Measurements from ENCODE around the gene ABHD13. TPM values are rescaled to one million over a fixed set of nuclear protein-coding genes. Genes with fewer than 3 reads are reported as not detected.
"Not testable (repeated sequence)": the region's sequence is repeated elsewhere in the genome, so short reads cannot be mapped to it uniquely, and the experiment has no call there.

The ABHD13 gene
- 5.8 and 6.9 TPM in 2 replicates for total RNA-seq (2014; rRNA removed)
- polyA plus RNA-seq (2012) = 1.9 TPM

DNA sequence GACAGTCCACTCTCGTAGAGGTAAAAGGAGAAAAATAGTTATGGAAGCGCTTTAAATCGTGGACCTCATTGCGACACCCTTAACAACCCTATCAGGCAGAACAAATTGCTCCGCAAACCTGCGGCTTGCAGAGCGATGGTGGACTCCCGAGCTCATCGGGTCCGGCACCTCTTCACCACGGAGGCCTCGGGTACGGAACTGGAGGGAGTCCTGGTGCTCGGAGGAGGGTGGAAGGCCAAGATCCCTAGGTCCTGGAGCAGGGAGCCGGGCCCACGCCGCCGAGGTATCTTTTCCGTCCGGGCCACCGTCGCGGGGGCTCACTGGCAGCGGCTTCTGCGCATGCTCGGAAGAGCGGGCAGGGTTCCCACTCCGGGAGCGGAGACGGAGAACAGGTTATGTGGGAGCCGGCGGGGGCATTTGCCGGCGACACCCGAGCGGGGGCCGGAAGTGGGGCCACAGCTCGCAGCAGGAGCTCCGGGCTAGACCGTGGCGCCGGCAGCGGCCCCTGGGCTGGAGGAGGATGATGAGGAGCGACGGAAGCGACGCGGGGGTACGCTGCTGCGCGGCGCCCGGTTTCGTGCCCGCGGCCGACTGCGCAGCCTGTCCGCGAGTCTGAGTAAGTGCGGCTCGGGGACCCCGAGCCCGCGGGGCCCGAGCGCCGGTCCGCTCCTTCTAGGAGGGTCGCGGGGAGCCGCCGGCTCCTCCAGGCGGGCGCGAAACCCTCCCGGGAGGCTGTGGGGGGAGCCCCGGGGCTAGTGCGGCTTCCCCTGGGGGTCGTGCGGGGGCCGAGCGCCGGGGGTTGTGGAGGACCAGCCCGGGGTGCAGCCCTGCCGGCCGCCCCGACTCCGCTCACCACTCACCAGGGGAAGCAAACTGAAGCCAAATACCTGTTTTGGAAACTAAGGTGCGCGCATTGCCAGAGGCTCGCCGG is at the start of gene ABHD13:
TSS of gene ABHD13 (plus strand) at position 349 of the 931 bp plus-strand sequence. CDS start 10,827 bp downstream, outside the sequence.
- DNase-seq (ENCODE audit: low read depth) = peak; percentile 91

DNA sequence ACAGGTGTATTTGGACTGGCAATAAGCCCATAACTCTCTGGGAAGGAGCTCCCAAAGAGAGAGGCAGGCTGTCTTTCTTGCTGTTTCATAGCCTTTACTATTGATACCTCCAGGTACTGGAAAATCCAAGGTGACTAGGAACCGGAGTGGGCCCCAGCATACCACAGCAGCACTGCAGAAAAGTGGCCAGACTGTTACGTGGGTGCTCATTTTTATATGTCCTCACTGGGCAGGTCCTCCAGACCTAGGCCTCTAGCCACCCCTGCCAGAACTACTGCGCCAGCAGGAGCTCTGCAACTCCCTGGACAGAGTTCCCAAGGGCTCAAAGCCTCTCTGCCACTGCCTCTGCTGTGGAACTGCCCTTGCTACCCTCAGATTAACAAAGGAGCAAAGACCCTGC is 49.3 kb upstream of the ABHD13 start:
- DNase-seq (ENCODE audit: low read depth) = no peak

DNA sequence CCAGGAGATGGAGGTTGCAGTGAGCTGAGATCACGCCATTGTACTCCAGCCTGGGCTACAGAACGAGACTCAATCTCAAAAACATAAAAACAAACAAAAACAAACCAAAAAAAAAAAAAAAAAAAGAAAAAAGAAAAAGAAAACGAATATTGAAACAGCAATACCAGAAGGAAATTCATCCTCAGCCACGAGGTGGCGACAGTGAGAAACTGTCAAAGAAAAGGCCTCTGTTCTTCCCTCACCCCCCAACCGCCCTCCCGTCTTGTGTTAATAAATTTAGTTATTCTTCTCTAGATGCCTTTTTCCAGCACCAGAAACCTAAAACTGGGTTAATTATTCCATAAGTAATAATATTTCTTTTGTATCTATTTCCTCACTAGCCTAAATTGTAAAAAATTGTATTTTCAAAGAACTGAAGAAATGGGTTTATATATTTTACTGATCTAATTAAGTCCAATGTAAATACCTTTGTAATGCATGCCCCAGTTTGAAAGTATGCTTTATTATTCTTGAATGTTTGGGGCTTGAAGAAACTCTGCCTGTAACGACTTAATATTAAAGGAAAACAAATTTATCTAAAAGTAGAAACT is 41.4 kb upstream of the ABHD13 start:
- peak; percentile 32 for DNase-seq (ENCODE audit: low read depth)

DNA sequence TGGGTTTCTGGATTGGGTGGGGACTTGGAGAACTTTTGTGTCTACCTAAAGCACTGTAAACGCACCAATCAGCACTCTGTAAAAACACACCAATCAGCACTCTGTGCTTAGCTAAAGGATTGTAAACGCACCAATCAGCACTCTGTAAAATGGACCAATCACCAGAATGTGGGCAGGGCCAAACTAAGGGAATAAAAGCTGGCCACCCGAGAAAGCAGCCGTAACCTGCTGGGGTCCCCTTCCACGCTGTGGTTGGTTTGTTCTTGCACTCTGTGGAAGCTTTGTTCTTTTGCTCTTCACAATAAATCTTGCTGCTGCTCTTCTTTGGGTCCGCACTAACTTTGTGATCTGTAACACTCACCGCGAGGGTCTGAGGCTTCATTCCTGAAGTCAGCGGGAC is 40.1 kb upstream of the ABHD13 start:
- DNase-seq (ENCODE audit: low read depth) = no peak

DNA sequence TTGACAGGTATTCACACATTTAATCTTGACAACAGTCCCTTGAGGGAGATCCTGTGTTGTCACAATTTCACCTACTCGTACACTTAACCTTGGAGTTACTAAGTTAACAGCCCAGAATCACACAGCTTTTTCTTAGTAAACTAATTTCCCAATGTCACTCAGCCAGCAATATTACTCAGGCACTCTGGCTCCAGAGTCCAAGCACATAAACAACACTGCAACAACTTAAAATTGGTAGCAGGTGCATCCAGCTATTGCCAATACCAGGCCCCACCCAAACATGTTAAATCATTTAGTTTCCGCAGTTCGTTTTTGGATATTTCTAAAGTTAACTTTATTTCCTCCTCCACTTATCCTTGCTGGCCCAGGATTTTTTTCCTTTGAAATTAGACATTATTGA is 35.5 kb upstream of the ABHD13 start:
- no peak for DNase-seq (ENCODE audit: low read depth)

DNA sequence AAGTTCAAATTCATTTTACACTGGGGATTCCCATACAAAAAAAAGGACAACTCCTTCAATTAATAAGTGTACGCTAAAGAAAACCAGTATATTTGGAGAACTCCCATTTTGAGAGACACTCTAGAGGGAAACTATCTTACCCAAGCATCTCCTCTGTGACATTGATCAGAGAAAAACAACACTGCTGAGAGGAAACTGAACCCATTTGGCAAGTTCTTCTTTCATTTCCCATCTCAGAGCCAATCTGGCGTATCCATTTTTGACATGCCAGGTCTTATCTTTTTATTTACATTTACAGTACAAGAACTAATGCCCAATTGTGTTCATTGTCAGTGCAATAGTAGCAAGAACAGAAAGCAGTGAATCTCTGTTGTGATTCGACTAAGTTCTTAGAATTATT is 33.0 kb upstream of the ABHD13 start:
- no peak for DNase-seq (ENCODE audit: low read depth)

DNA sequence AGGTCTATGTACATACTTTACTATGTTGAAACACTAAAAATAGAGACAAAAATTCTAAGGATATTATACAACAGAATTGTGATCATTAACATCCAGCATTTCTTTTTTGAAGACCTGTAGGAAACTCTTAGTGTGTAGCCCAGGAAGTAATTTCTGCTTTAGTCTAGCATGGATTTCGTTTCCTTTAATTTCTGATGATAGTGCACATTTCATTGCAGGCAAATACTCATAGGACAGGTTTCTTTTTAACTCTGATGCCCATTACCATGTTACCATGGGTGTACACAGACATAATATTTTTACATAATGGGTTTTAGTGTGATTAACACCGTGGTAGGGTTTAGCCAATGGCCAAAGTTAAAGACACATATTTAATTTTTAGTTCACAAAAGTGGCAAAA is 29.9 kb upstream of the ABHD13 start:
- DNase-seq (ENCODE audit: low read depth) = no peak

DNA sequence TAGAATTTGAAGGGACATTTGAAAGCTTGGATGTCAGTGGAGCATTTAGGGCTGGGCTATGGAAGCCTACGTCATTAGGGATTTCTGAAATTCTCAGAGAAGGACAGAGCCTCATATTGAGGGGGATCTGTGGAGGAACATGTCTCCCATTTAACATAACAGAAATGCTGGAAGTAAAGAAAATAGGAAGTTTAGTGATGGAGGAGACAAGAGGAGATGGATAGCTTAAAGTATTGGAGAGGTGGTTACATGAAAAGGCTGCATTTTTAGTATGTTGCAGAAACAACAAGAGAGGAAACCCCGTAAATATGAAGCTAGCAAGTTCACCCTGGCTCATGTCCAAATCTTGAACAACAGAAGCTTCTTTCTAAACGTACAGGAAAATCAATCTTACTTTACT is 27.3 kb upstream of the ABHD13 start:
- no peak for DNase-seq (ENCODE audit: low read depth)

DNA sequence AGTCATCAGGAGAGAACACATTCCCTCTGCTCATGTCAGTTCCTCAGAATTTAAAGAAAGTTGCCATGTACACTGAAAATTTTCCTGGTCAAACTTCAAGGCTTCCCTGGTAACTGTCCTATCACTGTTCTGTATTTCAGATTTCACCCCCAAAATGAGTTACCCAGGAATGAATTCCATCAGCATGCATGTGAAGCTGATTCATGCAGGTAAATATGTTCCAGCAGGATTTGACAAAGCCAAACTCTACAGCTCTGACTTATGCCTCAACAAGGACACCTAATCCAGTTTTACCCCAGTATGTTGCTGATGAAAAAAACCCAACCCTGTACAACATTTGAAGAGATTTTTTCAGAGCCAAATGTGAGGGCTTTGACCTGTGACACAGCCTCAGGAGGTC is 24.4 kb upstream of the ABHD13 start:
- DNase-seq (ENCODE audit: low read depth) = no peak

DNA sequence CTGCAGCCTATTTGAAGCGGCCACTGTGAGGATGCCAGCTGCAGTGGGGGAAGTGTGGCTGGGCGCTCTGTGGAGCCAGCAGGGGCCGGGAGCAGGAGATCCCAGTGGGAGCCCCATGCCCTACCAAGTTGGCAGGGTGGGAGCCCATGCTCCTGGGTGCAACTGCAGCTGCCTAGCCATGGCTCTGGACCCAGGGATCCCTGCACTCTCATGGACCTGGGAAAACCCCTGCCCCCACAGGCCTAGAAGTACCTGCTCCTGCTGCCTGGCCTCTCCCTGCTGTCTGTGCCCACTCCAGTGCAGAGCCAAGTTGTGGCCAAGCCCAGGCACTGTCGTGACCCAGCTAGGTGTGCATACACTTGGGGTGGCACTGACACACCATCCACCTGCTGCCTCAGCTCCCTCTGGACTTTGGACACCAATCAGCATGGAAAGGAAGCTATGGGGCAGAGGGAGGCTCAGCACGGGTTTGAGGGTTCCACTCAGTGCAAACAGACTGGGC is 23.7 kb upstream of the ABHD13 start:
- DNase-seq (ENCODE audit: low read depth) = no peak

DNA sequence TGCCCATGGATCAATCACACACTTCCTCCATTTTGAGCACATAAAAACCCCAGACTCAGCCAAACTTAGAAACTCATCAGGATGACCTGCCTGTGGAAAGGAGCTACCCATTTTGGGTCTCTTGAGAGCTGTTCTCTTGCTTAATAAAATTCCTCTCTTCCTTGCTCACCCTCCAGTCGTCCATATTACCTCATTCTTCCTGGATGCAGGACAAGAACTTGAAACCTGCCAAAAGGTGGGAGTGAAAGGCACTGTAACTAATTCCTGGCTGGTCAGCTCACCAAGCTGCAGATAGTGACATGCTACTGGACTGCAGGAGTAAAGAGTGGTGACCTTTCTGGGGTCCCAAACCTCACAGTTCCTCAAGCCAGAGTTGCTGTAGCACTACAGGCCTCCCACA is 23.0 kb upstream of the ABHD13 start:
- DNase-seq (ENCODE audit: low read depth) = no peak

DNA sequence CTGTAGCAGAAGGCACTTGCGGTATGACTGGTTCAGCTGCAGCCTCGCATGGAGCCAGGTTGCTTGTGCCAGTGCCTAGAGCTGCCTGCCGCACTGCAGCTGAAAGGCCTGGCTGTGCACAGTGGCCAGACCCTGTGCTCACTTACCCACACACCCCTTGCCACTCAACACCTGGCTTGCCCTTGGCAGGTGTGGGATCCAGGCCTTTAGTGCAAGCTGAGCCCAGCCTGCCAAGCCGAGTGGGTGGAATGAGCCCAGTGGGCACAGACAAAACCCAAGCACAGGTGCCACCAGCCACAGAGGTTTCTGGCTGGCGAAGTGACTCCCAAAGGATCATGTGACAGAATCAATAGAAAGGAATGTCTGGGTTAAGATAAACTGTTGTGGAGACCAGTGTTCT is 22.3 kb upstream of the ABHD13 start:
- DNase-seq (ENCODE audit: low read depth) = no peak

DNA sequence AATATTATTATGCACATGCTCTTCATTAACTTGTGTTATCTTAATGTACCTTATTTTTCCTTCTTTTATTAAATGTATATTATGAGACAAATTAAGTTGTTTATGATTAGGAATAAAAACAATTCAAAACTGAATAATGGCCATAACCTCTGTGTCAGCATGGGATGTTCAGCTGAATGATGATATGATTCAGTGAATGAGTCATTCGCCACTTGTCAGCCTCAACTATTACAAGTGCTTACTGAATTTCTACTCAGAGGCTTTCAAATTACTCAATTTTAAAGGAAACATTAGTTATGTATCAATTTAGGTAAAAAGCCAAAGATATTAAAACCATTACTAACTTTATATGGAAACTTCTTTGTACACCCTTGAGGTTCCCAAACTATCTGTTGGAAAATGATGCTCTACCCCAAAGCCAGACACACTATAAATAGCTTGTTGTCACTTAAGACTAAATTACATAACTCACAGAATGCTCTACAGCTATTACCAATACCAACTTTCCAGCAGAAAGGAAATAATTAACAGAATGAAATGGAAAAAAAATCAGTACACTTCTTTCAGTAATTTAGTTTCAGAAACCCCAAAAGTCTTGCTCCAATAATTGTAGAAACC is 17.3 kb upstream of the ABHD13 start:
- peak; percentile 35 for DNase-seq (ENCODE audit: low read depth)

DNA sequence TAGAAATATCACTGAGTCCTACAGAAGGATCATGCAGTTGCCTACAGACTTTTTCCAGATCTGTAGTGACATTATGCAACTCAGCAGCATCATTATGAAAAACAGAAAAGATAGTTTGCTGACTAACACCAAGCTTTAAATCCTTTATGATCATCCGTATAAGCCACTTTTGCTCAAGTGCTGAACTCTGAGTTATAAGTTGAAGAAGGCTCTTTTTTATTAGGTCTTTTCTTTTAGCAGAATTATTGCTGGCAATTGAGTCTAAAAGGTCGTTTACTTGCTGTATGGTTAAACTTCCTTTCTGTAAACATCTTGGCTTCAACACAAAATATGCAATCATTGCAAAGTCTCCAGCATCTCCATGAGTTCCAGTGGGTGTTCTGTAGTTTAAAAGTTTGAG is 7.6 kb upstream of the ABHD13 start:
- no peak for DNase-seq (ENCODE audit: low read depth)

DNA sequence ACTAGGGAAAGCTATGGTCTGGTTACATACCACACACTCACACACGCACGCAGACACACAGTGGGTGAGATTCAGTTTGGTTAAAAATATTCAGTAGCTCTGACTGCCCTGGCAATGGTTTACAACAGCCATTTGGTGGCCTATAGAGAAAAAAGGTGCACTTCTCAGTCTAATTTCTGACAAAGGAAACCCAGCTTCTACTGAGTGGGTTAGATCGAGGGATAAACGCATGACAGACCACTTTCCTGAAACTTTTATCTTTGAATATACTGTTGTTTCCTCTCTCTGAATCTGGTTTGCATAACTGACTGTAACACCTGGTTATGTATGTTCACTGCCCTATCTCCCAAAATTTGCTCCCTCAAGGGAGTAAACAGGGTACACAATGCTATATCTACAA is 5.3 kb upstream of the ABHD13 start:
- DNase-seq (ENCODE audit: low read depth) = no peak

DNA sequence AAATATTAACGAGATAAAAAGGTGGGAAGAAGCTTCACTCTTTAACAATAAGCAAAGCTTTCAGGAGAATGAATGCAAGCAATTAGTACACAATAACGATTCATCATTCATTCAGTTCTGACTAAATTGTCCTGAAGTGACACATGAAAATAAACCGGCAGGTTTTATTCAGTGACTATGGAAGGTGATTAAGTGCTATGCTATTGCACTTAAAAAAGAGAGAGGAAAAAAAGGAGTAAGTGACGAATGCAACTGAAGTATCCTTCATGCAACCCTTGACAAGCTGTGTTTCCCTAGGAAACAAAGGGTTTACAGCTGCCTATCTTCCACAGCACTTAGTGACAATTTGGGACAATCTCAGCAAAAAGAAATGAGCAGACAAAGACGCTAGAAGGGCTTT is 4.2 kb upstream of the ABHD13 start:
- DNase-seq (ENCODE audit: low read depth) = peak; percentile 7

DNA sequence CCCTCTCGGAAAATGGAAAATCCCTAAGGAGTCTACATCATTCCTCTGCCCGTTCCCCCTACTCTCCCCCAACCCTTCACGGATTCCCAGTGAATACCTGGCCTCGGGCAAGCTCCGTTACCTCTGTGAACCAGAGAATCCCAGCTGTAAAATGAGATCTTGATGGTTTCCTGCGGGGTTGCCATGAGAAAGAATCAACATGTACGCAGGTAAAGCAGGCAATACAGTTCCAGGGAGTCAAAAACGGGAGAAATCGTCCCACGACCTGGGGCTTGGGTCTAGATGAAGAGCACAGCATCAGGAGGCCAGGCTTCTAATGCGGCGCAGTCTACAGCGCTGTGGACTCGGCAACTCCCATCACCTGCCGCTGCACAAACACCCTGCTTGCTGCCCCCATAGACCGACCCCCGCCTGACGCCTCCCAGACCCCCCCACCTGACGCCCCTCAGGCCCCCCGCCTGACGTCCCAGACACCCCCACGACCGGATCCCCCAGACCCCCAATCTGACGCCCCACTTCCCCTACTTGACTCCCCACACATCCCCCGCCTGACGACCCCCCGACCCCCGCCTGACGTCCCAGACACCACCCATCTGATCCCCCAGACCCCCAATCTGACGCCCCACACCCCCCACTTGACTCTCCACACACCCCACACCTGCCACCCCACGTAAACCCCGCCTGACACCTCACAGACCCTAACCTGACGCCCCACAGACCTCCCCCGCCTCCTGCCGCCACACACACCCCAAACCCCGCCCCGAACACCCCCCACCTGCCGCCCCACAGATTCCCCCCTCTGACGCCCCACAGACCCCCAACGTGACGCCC is 3.5 kb upstream of the ABHD13 start:
- DNase-seq (ENCODE audit: low read depth) = no peak

DNA sequence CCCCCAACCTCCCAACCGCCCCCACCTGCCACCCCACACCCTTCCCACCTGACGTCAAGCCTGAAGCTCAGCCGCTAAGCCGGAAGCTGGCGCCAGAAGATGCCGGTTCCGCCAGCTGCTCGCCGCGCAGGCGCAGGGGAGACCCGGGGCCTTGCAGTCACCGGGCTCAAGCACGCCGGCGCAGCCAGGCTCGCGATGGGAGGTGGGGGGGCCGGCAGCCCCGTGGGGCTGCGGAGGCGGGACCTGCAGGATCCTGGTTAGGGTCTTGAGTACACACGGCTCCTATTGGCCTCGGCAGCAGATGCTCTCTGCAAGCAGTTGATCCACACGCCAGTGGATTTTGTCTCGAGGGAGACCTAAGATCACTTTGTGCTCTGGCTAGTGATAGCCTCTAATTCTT is 2.8 kb upstream of the ABHD13 start, which contains the start of gene LIG4:
TSS of gene LIG4 (minus strand) at position 101 of the 400 bp plus-strand sequence. CDS start 4,268 bp downstream, outside the sequence.
- peak; percentile 88 for DNase-seq (ENCODE audit: low read depth)

DNA sequence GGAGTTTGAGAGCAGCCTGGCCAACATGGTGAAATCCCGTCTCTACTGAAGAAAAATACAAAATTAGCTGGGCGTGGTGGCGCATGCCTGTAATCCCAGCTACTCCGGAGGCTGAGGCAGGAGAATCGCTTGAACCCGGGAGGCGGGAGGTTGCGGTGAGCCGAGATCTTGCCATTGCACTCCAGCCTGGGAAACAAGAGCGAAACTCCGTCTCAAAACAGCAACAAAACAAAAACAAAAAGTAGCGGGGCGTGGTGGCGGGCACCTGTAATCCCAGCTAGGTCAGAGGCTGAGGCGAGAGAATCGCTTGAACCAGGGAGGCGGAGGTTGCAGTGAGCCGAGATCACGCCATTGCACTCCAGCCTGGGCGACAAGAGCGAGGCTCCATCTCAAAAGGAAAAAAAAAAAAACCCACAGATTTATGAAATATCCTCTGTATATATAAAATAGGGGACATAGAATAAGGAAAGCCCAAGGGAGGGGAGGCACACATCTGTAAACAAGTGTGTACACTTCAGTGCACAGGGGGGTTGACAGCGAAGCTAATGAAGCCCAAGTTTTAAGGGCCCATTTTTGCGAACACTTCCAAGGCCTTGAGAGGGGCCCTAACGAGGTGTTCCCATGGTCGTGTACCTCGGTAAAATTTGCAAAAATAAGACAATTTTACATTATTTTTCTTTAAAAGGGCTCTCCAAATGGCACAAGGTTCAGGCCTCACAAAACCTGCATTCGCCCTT is 717 bp upstream of the ABHD13 start:
- DNase-seq (ENCODE audit: low read depth) = not testable (repeated sequence)

DNA sequence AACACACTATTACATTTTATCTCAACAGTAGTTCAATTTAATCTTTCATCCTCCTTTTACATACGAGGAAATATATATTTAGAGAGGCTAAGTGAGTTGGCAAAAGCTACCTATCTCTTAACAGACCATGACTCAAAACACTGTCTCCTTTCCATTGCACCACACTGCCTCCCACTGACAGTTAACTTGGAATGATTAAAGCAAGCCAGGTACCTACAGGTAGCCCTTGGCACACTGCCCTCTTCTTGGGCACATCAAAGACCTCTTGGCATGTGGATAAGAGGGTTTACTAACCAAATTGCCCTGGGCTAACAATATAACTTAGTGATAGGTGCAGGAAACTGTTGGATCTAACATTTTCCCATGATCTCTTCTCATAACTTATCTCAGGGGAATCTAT is 1.8 kb downstream of the ABHD13 start:
- DNase-seq (ENCODE audit: low read depth) = no peak

Measured in LHCN-M2 (cell line).